GM12872 (cell line): ENCODE results near the gene UBE2J1.

Experiments used
- CTCF ChIP-seq: IDR thresholded peaks from 3 replicates; pipeline ENCODE4 v1.5.1; 2011; ENCODE audit warnings: low read depth, mild to moderate bottlenecking, low read length, moderate library complexity; ENCODE audit not compliant: insufficient read depth

UBE2J1 gene

GRCh38 chr6:89352278-89353117 is at the start of gene UBE2J1:
Gene UBE2J1 (minus strand): TSS chr6:89352722. CDS start chr6:89352569, 153 bp downstream.
- no peak for TF ChIP-seq CTCF

GRCh38 chr6:89400912-89401399 is 48.4 kb upstream of the UBE2J1 start:
- no peak for TF ChIP-seq CTCF

GRCh38 chr6:89400050-89400449 is 47.5 kb upstream of the UBE2J1 start:
- no peak for TF ChIP-seq CTCF

GRCh38 chr6:89398762-89399525 is 46.4 kb upstream of the UBE2J1 start:
- TF ChIP-seq CTCF = no peak

GRCh38 chr6:89393659-89394058 is 41.1 kb upstream of the UBE2J1 start:
- no peak for TF ChIP-seq CTCF

- TF ChIP-seq CTCF = no peak
These were observed 40.3 kb upstream of the UBE2J1 start for GRCh38 chr6:89392823-89393222.

GRCh38 chr6:89388846-89389245 is 36.3 kb upstream of the UBE2J1 start:
- TF ChIP-seq CTCF = no peak
